Memory B cell (primary cell): ENCODE results near the gene ZDHHC17.

ENCODE experiments used
- ATAC-seq: fragments of 150-1000 bp; cut with Tn5 transposase; 2 replicates; pipeline ENCODE4 v1.10.0; 2021; ENCODE audit warnings: low read depth, mild to moderate bottlenecking, moderate library complexity
- DNase-seq, 2 donors: peaks; one replicate each; pipeline ENCODE4 v3.0.0; 2022; ENCODE audit warnings: low spot score in 2 of 2
- H3K27ac Mint-ChIP-seq: one replicate; pipeline ENCODE4 v1.8.0; 2022; ENCODE audit warnings: mild to moderate bottlenecking, moderate library complexity, mixed read lengths
- H3K27me3 Mint-ChIP-seq: one replicate; pipeline ENCODE4 v1.8.0; 2022; ENCODE audit warnings: mixed read lengths
- H3K36me3 Mint-ChIP-seq: one replicate; pipeline ENCODE4 v1.8.0; 2022; ENCODE audit warnings: mild to moderate bottlenecking, mixed read lengths
- H3K4me1 Mint-ChIP-seq: one replicate; pipeline ENCODE4 v1.8.0; 2022; ENCODE audit warnings: mixed read lengths
- H3K4me3 Mint-ChIP-seq: one replicate; pipeline ENCODE4 v1.8.0; 2022; ENCODE audit warnings: mild to moderate bottlenecking, moderate library complexity, mixed read lengths
- H3K9me3 Mint-ChIP-seq: one replicate; pipeline ENCODE4 v1.8.0; 2022; ENCODE audit warnings: mixed read lengths

ZDHHC17 gene

GRCh38 chr12:76813265-76813664 is 49.4 kb downstream of the ZDHHC17 start:
- Mint-ChIP-seq H3K36me3 (peaks cover 21% of the 10 kb centered on the region), H3K27me3 (no peaks in the 10 kb centered on the region), H3K9me3 (no peaks in the 10 kb centered on the region), H3K4me3 (no peak overlapping the region), H3K27ac (no peak overlapping the region), H3K4me1 (no peaks in the 10 kb centered on the region)
- DNase-seq (no peak), ATAC-seq (no peak)

- Mint-ChIP-seq H3K4me3 (no peak overlapping the region), H3K9me3 (no peaks in the 10 kb centered on the region), H3K27me3 (no peaks in the 10 kb centered on the region), H3K4me1 (no peaks in the 10 kb centered on the region), H3K36me3 (peaks cover 26% of the 10 kb centered on the region), H3K27ac (peak overlapping the region; percentile 29)
- DNase-seq, result no peak
- ATAC-seq, result no peak
Measured at GRCh38 chr12:76813972-76814371, 50.1 kb downstream of the ZDHHC17 start.

GRCh38 chr12:76820888-76821482 is 57.1 kb downstream of the ZDHHC17 start:
- ATAC-seq, result no peak
- Mint-ChIP-seq H3K4me1 (no peaks in the 10 kb centered on the region), H3K9me3 (no peaks in the 10 kb centered on the region), H3K27ac (no peak overlapping the region), H3K4me3 (no peak overlapping the region), H3K36me3 (peaks cover 13% of the 10 kb centered on the region), H3K27me3 (no peaks in the 10 kb centered on the region)
- no peak for DNase-seq

- H3K4me1 Mint-ChIP-seq, result no peaks in the 10 kb centered on the region
- H3K4me3 Mint-ChIP-seq, result no peak overlapping the region
- H3K9me3 Mint-ChIP-seq, result no peaks in the 10 kb centered on the region
- H3K36me3 Mint-ChIP-seq, result peaks cover 27% of the 10 kb centered on the region
- DNase-seq (no peak), ATAC-seq (no peak)
- no peak overlapping the region for H3K27ac Mint-ChIP-seq
- H3K27me3 Mint-ChIP-seq, result no peaks in the 10 kb centered on the region
Measured at GRCh38 chr12:76830436-76830835, 66.5 kb downstream of the ZDHHC17 start.

GRCh38 chr12:76836633-76837032 is 72.7 kb downstream of the ZDHHC17 start:
- Mint-ChIP-seq H3K4me3 (no peak overlapping the region), H3K27ac (no peak overlapping the region), H3K9me3 (no peaks in the 10 kb centered on the region), H3K27me3 (no peaks in the 10 kb centered on the region), H3K36me3 (peaks cover 11% of the 10 kb centered on the region), H3K4me1 (no peaks in the 10 kb centered on the region)
- no peak for ATAC-seq
- no peak for DNase-seq

GRCh38 chr12:76847260-76847659 is 83.3 kb downstream of the ZDHHC17 start:
- Mint-ChIP-seq H3K27me3 (no peaks in the 10 kb centered on the region), H3K4me3 (no peak overlapping the region), H3K27ac (no peak overlapping the region), H3K9me3 (no peaks in the 10 kb centered on the region), H3K4me1 (no peaks in the 10 kb centered on the region), H3K36me3 (peaks cover 32% of the 10 kb centered on the region)
- ATAC-seq, result no peak
- no peak for DNase-seq

- Mint-ChIP-seq H3K4me1 (no peaks in the 10 kb centered on the region), H3K27ac (no peak overlapping the region), H3K27me3 (no peaks in the 10 kb centered on the region), H3K4me3 (no peak overlapping the region), H3K36me3 (peaks cover 30% of the 10 kb centered on the region), H3K9me3 (no peaks in the 10 kb centered on the region)
- no peak for ATAC-seq
- no peak for DNase-seq
Measured at GRCh38 chr12:76848132-76848531, 84.2 kb downstream of the ZDHHC17 start.

GRCh38 chr12:76852106-76852505 is 88.2 kb downstream of the ZDHHC17 start:
- peaks cover 39% of the 10 kb centered on the region for H3K36me3 Mint-ChIP-seq
- H3K4me3 Mint-ChIP-seq, result no peak overlapping the region
- no peak overlapping the region for H3K27ac Mint-ChIP-seq
- DNase-seq, result no peak
- no peaks in the 10 kb centered on the region for H3K4me1 Mint-ChIP-seq
- H3K9me3 Mint-ChIP-seq, result peaks cover 5% of the 10 kb centered on the region
- no peaks in the 10 kb centered on the region for H3K27me3 Mint-ChIP-seq
- no peak for ATAC-seq

- Mint-ChIP-seq H3K27me3 (no peaks in the 10 kb centered on the region), H3K4me1 (no peaks in the 10 kb centered on the region), H3K4me3 (no peak overlapping the region), H3K27ac (no peak overlapping the region), H3K36me3 (peaks cover 34% of the 10 kb centered on the region), H3K9me3 (peaks cover 5% of the 10 kb centered on the region)
- ATAC-seq, result no peak
- no peak for DNase-seq
Measured at GRCh38 chr12:76855271-76855670, 91.4 kb downstream of the ZDHHC17 start.

- peaks cover 30% of the 10 kb centered on the region for H3K36me3 Mint-ChIP-seq
- ATAC-seq, result no peak
- H3K4me1 Mint-ChIP-seq, result no peaks in the 10 kb centered on the region
- no peaks in the 10 kb centered on the region for H3K27me3 Mint-ChIP-seq
- peaks cover 5% of the 10 kb centered on the region for H3K9me3 Mint-ChIP-seq
- H3K4me3 Mint-ChIP-seq, result no peak overlapping the region
- H3K27ac Mint-ChIP-seq, result no peak overlapping the region
- DNase-seq, result no peak
Measured at GRCh38 chr12:76856018-76856644, 92.2 kb downstream of the ZDHHC17 start.

GRCh38 chr12:76859611-76860010 is 95.7 kb downstream of the ZDHHC17 start:
- H3K9me3 Mint-ChIP-seq, result peaks cover 6% of the 10 kb centered on the region
- no peaks in the 10 kb centered on the region for H3K27me3 Mint-ChIP-seq
- peak overlapping the region; percentile 19 for H3K27ac Mint-ChIP-seq
- ATAC-seq (no peak), DNase-seq (no peak)
- H3K36me3 Mint-ChIP-seq, result peaks cover 17% of the 10 kb centered on the region
- H3K4me3 Mint-ChIP-seq, result no peak overlapping the region
- no peaks in the 10 kb centered on the region for H3K4me1 Mint-ChIP-seq

- ATAC-seq, result no peak
- peaks cover 12% of the 10 kb centered on the region for H3K36me3 Mint-ChIP-seq
- H3K9me3 Mint-ChIP-seq, result peaks cover 4% of the 10 kb centered on the region
- H3K4me1 Mint-ChIP-seq, result no peaks in the 10 kb centered on the region
- no peak overlapping the region for H3K4me3 Mint-ChIP-seq
- DNase-seq, result no peak
- no peaks in the 10 kb centered on the region for H3K27me3 Mint-ChIP-seq
- no peak overlapping the region for H3K27ac Mint-ChIP-seq
Measured at GRCh38 chr12:76860256-76860655, 96.3 kb downstream of the ZDHHC17 start.

- H3K9me3 Mint-ChIP-seq, result peaks cover 1% of the 10 kb centered on the region
- ATAC-seq (no peak), DNase-seq (no peak)
- H3K4me3 Mint-ChIP-seq, result no peak overlapping the region
- no peaks in the 10 kb centered on the region for H3K4me1 Mint-ChIP-seq
- H3K27me3 Mint-ChIP-seq, result no peaks in the 10 kb centered on the region
- no peak overlapping the region for H3K27ac Mint-ChIP-seq
- H3K36me3 Mint-ChIP-seq, result no peaks in the 10 kb centered on the region
Measured at GRCh38 chr12:76863005-76863670, 99.2 kb downstream of the ZDHHC17 start.

GRCh38 chr12:76863837-76864236 is 99.9 kb downstream of the ZDHHC17 start:
- peaks cover 1% of the 10 kb centered on the region for H3K9me3 Mint-ChIP-seq
- H3K27ac Mint-ChIP-seq, result no peak overlapping the region
- ATAC-seq, result no peak
- H3K27me3 Mint-ChIP-seq, result no peaks in the 10 kb centered on the region
- no peak for DNase-seq
- no peaks in the 10 kb centered on the region for H3K4me1 Mint-ChIP-seq
- H3K36me3 Mint-ChIP-seq, result no peaks in the 10 kb centered on the region
- H3K4me3 Mint-ChIP-seq, result no peak overlapping the region
